ENCODE results near the gene ACOX1.
A peak's percentile ranks its signal among the peaks of the same experiment; 100 is the strongest.

ACOX1 gene

GRCh38 chr17:75909051-75909811 lies 69.7 kb downstream of the ACOX1 start:
- DNase-seq (ENCODE audit: low read depth): no peak

- DNase-seq (ENCODE audit: low read depth): no peak
These were observed 70.8 kb downstream of the ACOX1 start for GRCh38 chr17:75908201-75908600.

GRCh38 chr17:75906143-75906884 lies 72.7 kb downstream of the ACOX1 start:
- no peak for DNase-seq (ENCODE audit: low read depth)

- DNase-seq (ENCODE audit: low read depth): peak; percentile 93
These were observed 74.0 kb downstream of the ACOX1 start, which contains the start of gene MRPL38 for GRCh38 chr17:75904749-75905521. TSS of gene MRPL38 (minus strand) at chr17:75904884. CDS start at chr17:75904875, 9 bp downstream.

- no peak for DNase-seq (ENCODE audit: low read depth)
These were observed 76.6 kb downstream of the ACOX1 start for GRCh38 chr17:75902406-75902805.

- no peak for DNase-seq (ENCODE audit: low read depth)
These were observed 77.2 kb downstream of the ACOX1 start for GRCh38 chr17:75901727-75902126.

- DNase-seq (ENCODE audit: low read depth): no peak
These were observed 78.1 kb downstream of the ACOX1 start for GRCh38 chr17:75900691-75901533.

- no peak for DNase-seq (ENCODE audit: low read depth)
These were observed 79.0 kb downstream of the ACOX1 start for GRCh38 chr17:75899767-75900468.

GRCh38 chr17:75899353-75899752 lies 79.6 kb downstream of the ACOX1 start:
- no peak for DNase-seq (ENCODE audit: low read depth)

GRCh38 chr17:75898791-75899190 lies 80.2 kb downstream of the ACOX1 start:
- DNase-seq (ENCODE audit: low read depth): no peak

GRCh38 chr17:75898065-75898464 lies 80.9 kb downstream of the ACOX1 start:
- no peak for DNase-seq (ENCODE audit: low read depth)

- no peak for DNase-seq (ENCODE audit: low read depth)
These were observed 81.6 kb downstream of the ACOX1 start for GRCh38 chr17:75897160-75898019.

GRCh38 chr17:75896415-75897159 lies 82.4 kb downstream of the ACOX1 start, which contains the start of gene TRIM65:
TSS of gene TRIM65 (minus strand) at chr17:75896951. CDS start at chr17:75896937, 14 bp downstream.
- no peak for DNase-seq (ENCODE audit: low read depth)

- no peak for DNase-seq (ENCODE audit: low read depth)
These were observed 83.4 kb downstream of the ACOX1 start for GRCh38 chr17:75895370-75896155.

GRCh38 chr17:75894049-75894733 lies 84.8 kb downstream of the ACOX1 start:
- no peak for DNase-seq (ENCODE audit: low read depth)

GRCh38 chr17:75893305-75894048 lies 85.5 kb downstream of the ACOX1 start:
- no peak for DNase-seq (ENCODE audit: low read depth)
